Left cardiac atrium (tissue), 4 donors: Measurements from ENCODE around the gene TTC29. TPM values are rescaled to one million over a fixed set of nuclear protein-coding genes. Genes with fewer than 3 reads are reported as not detected.
"Not testable (repeated sequence)": the region's sequence is repeated elsewhere in the genome, so short reads cannot be mapped to it uniquely, and the experiment has no call there.

ENCODE experiments used
- ATAC-seq, 2 donors: fragments of 200-7000 bp; cut with Tn5 transposase; one replicate each; pipeline ENCODE4 v1.9.1; 2020; ENCODE audit warnings: mild to moderate bottlenecking in 2 of 2, moderate library complexity in 2 of 2
- DNase-seq: peaks from one replicate; pipeline ENCODE4 v3.0.0-alpha.2; 2020
- intact Hi-C, 2 donors: fragments of 100-400 bp; cut with DNase I; formaldehyde crosslinking; loops; one replicate each; pipeline versions ENCODE4 v1.14.1 to v1.15.1; 2022 to 2023
- total RNA-seq, 2 donors: library from RNA; stranded (reverse); fragmentation: NEBNext Ultra II Directional; extraction: Animal tissue kit (Norgen Biotek cat#: 25700); gene quantifications; one replicate each; pipeline ENCODE4 v1.2.1, GENCODE V29; 2021
- donor health status: DM: no; HTN: yes; CAD: no.
- donor health status: DM: no; HTN: yes; CAD: no; lungs with severe emphysema.
- donor health status: DM: yes; HTN: yes; CAD: no.
- donor health status: Dilated cardiomyopathy.

TTC29 gene
- total RNA-seq, 2 donors from 2014 or later, result 0.18 to 0.50 TPM

DNA sequence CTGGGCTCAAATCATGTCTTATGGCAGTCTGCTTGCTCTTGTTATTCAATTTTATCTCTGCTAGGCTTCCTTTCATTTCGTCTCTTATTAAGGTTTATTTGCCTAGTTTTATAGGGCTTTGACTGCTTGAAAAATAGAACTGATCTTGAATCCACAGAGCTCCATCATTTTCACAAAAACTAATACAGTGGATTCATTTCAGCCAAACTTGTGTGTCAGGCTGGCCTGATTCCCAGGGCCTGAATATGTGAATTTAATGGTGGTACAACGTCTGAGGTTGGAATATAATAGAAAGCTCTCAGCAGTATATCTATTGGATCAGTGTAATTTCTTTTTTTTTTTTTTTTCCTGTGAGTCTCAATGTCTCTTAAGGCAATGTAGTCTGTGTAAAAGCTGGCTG is 183.6 kb downstream of the TTC29 start:
- intact Hi-C loops, result no loop called here
- DNase-seq, result no peak

DNA sequence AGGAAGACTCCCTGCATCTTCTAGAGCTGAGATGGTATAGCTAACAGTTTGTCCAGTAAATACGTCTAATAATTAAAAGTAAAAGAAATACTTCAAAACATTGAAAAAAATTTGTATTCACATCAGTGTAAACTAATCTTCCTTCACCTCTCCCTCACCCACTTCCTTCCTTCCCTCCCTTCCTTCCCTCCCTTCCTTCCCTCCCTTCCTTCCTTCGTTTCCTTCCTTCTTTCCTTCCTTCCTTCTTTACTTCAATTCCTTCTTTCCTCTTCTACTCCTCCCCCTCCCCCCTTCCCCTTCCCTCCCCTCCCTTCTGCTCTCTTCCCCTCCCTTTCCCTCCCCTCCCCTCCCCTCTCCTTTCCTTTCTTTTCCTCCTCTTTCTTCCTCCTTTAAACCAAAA is 203.2 kb downstream of the TTC29 start:
- intact Hi-C loops, result no loop called here
- no peak for ATAC-seq
- DNase-seq, result no peak

More for the DNA sequence above, 183.6 kb downstream of the TTC29 start:
- ATAC-seq, result no peak

DNA sequence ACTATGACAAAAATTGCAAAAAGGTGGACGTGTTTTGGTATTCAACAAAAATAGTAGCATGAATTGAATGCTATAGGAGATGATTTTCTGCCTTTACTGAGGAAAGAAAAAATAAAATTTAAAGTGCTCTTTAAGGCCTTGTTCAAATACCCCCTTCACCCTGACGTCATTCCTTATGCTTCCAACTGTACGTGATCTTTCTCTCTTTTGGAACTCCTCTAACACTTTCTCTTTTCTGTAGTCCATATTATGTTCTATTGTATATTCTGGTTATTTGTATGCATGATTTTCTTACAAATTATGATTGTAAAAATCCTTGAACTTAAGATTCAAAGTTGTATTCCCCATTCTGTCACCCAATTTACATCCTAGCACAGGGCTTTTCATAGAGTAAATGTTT is 206.5 kb downstream of the TTC29 start:
- DNase-seq, result no peak
- no peak for ATAC-seq
- intact Hi-C loops, result no loop called here

- DNase-seq, intact Hi-C loops, ATAC-seq: not testable (repeated sequence)
Observed at GRCh38 chr4:146723519-146723918, 222.1 kb downstream of the TTC29 start.

DNA sequence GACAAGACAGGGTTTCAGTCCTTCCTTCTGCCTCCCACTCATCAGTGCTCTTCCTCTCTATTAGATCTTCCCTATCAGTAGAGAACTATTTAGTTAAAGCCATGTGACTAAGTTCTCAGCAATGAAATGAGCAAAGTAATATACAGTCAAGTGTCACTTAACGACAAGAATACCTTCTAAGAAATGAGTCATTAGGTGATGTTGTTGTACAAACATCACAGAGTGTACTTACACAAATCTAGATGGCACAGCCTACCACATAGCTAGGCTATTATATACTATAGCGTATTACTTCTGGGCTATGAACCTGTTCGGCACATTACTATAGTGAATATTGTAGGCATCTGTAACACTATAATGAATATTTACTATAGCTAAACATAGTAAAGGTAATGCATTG is 235.7 kb downstream of the TTC29 start:
- ATAC-seq (no peak), DNase-seq (no peak)
- intact Hi-C loops, result no loop called here

GRCh38 chr4:146699910-146700309 is 245.8 kb downstream of the TTC29 start:
- ATAC-seq (no peak), DNase-seq (no peak)
- intact Hi-C loops, result no loop called here

DNA sequence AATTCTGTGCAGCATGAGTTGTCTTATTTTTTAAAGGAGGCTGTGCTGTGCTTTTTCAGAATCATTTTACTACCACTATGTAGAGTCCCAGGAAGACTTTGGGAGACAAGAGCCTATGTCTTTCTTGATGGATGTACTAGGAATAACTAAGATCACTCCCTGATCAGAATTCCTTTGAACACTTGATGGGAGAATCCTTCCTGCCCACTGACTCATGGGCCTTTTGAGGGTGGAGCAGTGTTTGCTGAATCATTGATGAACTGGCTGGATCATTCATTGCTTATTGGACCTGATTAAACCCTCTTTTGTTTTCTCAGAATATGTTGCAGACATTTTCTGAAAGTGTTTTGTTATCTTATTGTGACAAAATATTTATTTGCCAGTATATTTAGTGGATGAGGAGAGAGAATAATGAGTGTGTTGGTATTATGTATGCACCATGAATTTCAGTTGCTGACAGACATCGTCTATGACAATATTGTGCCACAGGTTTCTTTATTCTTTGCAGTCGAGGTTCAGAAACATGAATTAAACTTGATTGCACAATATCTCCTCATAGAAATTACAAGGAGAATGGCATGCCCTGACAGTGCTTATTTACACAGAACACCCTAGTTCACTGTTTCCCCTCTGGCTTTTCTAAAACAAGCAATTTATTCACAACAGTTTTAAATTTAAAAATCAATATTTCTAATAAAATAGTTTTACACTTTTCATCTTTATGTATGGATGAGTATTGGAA is 270.7 kb downstream of the TTC29 start:
- ATAC-seq (no peak), DNase-seq (no peak)
- intact Hi-C loops, result no loop called here

- DNase-seq, intact Hi-C loops, ATAC-seq: not testable (repeated sequence)
Observed at GRCh38 chr4:146663968-146664311, 281.7 kb downstream of the TTC29 start.

DNA sequence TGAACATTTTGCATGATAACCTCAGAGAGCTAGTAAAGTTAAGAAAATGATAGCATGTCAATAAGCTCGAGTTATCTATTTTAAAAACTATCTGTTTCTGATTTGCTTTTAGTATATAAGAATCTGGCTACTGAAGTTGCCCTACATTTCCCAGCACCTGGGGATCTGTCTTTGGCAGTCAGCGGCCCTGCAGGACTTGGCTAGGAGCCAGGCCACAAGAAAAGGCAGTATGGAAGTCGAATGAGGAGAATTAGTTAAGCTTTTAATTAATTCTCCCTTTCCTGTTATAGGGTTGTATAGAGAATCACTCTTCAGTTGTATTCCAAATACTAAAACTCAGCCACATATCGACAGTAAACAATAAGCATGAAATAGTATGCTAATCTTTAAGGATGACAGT is 284.3 kb downstream of the TTC29 start:
- no peak for ATAC-seq
- intact Hi-C loops, result no loop called here
- DNase-seq, result no peak
